ENCODE measurements around the gene GABRR2.
A peak's percentile ranks its signal among the peaks of the same experiment; 100 is the strongest.

GABRR2 gene

DNA sequence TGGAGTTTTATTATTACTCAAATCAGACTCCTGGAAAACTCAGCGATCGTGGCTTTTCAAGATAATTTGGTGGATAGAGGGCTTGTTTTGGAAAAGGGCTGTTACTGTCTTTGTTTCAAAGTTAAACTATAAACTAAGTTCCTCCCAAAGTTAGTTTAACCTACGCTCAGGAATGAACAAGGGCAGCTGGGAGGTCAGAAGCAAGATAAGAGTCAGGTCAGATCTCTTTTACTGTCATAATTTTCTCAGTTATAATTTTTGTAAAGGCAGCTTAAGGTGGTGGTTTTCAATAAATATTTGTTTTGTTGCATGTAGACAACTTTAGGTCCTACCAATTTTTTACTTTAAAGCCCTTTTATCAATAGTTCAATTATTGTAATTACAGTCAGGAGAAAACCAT, 9.2 kb upstream of the GABRR2 start:
- no peak overlapping the region for H3K4me3 ChIP-seq (ENCODE audit: low read length)
- DNase-seq (ENCODE audit: low read depth): no peak
- no peak for TF ChIP-seq CTCF (conservative IDR thresholded peaks at IDR 0.05; ENCODE audit: low read length)

GRCh38 chr6:89323511-89323971, 8.4 kb upstream of the GABRR2 start:
- no peak for DNase-seq (ENCODE audit: low read depth)
- TF ChIP-seq CTCF (conservative IDR thresholded peaks at IDR 0.05; ENCODE audit: low read length): no peak

DNA sequence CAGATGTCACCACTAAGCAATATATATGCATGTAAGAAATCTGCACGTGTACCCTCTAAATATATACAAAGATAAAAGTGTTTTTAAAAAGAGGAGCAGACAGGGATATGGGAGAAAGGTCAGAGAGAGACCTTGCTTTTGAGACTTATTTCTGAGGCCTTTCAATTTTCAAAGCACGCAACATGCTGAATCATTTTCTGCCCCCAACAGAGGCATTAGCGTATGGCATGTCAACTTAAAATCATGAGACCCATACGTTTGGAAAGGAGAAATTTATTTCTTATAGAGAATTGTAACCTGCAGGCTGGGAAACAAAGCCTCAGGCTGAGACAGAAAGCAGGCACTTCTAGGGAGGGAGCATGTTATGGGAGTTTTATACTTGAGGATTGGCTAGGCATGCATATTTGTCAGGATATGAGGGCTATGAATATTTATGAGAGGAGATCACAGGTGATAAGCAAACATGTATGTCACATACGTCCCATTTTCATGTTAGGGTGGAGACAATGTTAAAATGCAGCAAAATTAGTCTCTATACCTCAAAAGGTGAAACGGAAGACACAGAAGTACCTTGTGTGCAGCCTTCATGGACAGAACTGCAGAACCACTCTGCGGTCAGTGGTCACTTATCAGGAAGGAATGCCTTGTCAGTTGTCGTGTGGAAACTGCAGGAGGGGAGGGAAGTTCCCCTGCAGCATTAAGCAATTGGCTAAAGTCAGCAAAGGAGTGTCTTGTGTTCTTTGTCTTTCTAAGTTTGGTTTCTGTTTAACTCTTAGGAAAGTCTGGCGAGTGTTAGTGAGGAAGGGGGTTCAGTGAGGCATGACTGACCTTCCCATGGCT, 6.3 kb upstream of the GABRR2 start:
- H3K4me3 ChIP-seq (ENCODE audit: low read length): no peak overlapping the region
- no peak for DNase-seq (ENCODE audit: low read depth)
- TF ChIP-seq CTCF (conservative IDR thresholded peaks at IDR 0.05; ENCODE audit: low read length): no peak

More at GRCh38 chr6:89323511-89323971, 8.4 kb upstream of the GABRR2 start:
- H3K4me3 ChIP-seq (ENCODE audit: low read length): no peak overlapping the region

DNA sequence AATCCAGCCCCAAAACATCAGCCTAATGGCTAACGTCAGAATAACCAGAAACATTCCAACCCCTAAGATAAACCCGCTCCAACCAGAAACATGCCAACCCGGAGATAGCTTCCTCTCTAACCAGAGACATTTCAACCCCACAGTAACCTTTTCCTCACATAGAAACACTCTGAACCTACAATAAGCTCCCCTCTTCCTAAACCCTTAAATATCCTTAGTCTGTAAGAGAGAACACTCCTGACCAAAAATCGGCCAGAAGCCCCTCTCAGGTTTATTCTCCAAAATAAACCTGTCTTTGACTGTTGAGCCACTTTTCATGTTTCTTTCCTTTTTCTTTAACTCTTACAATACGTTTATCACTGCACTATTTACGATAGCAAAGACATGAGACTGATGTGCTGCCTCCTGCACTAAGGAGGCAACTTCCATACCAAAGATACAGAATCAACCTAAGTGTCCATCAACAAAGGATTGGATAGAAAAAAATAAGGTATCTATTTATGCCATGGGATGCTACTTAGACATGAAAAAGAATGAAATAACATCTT, 5.0 kb upstream of the GABRR2 start:
- no peak for TF ChIP-seq CTCF (conservative IDR thresholded peaks at IDR 0.05; ENCODE audit: low read length)

GRCh38 chr6:89317067-89317466, 2.0 kb upstream of the GABRR2 start:
- H3K4me3 ChIP-seq (ENCODE audit: low read length): no peak overlapping the region
- DNase-seq (ENCODE audit: low read depth): no peak
- TF ChIP-seq CTCF (conservative IDR thresholded peaks at IDR 0.05; ENCODE audit: low read length): no peak

More for the DNA sequence above, 5.0 kb upstream of the GABRR2 start:
- no peak for DNase-seq (ENCODE audit: low read depth)
- no peak overlapping the region for H3K4me3 ChIP-seq (ENCODE audit: low read length)

GRCh38 chr6:89314692-89315091, 407 bp downstream of the GABRR2 start:
- DNase-seq (ENCODE audit: low read depth): no peak
- no peak overlapping the region for H3K4me3 ChIP-seq (ENCODE audit: low read length)
- no peak for TF ChIP-seq CTCF (conservative IDR thresholded peaks at IDR 0.05; ENCODE audit: low read length)

DNA sequence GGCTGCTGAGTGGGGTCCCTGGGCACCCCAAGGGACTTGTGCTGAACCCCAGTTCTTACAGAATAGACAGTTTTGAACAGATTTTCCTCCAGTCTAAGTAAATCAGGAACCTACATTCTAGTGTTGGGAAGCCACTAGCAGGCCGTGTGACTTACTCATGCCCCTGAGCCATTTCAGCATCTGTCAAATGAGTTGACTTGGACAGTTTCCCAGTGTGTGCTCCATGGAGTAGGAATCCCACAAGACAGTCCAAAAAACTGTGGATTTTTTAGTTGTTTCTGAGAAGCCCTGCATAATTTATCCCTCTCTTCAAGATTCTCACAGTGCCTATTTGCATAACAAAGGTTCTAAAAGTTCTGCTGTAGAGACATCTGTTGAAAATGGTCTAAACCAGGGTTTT, 2.1 kb downstream of the GABRR2 start:
- no peak overlapping the region for H3K4me3 ChIP-seq (ENCODE audit: low read length)
- no peak for TF ChIP-seq CTCF (conservative IDR thresholded peaks at IDR 0.05; ENCODE audit: low read length)
- DNase-seq (ENCODE audit: low read depth): peak; percentile 95
